Measurements from ENCODE around the gene MEI1. TPM values are rescaled to one million over a fixed set of nuclear protein-coding genes. Genes with fewer than 3 reads are reported as not detected.

Gene MEI1
- polyA plus RNA-seq, 3 donors = 2.0 to 3.7 (median 2.3) TPM

GRCh38 chr22:41780746-41781505, 81.6 kb downstream of the MEI1 start:
- peak; percentile 27 for DNase-seq

DNA sequence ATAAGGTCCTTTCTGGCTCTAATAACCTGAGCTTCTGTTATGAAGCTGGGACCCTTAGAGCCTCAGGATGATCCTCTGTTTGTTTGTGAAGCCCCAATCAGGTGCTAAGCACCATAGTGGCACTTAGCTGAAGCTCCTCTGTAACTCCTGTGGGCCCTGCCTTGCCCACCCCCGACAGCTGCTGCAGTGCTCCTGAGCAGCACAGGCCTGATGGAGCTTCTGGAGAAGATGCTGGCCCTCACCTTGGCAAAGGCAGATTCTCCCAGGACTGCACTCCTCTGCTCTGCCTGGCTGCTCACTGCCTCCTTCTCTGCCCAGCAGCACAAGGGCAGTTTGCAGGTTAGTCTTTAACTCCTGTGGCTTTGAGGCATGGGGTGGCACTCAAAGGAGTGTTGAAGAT, 82.2 kb downstream of the MEI1 start:
- DNase-seq = no peak

DNA sequence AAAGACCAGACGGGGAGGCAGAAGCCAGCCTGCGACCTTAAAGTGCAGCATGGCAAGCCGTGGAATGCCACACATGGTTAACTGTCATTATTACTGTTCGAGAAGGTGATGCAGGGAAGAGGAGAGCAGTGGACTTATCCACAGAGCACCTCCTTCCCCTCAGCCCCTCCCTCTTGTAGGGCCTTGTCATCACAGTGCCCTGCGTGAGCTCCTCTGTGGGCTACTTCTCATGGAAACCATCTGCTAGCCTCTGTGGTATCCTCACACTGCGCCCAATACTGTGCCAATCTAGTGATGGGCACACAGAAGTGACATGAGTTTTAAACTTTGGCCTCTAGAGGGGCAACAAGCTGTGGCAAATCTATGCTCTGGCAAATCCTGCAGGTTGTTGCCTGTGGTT, 83.0 kb downstream of the MEI1 start:
- no peak for DNase-seq

- DNase-seq = no peak
Measured at GRCh38 chr22:41782751-41783150, 83.4 kb downstream of the MEI1 start.

GRCh38 chr22:41787331-41787730, 88.0 kb downstream of the MEI1 start:
- no peak for DNase-seq

- DNase-seq = no peak
Measured at GRCh38 chr22:41793871-41794270, 94.6 kb downstream of the MEI1 start.

DNA sequence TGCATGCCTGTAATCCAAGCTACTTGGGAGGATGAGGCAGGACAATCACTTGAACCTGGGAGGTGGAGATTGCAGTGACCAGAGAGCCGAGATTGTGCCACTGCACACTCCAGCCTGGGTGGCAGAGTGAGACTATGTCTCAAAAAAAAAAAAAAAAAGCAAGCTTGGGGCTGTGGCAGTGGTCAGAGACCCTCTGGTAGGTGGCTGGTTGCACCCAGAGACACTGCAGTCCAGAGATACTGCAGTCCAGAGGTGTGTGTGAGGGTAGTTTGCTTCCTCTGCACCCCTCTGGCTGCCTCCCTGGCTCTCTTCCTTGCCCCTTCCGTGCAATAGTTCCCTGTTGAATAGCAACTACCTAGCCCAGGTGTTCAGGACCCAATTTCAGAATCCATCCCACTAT, 99.4 kb downstream of the MEI1 start:
- DNase-seq = no peak

DNA sequence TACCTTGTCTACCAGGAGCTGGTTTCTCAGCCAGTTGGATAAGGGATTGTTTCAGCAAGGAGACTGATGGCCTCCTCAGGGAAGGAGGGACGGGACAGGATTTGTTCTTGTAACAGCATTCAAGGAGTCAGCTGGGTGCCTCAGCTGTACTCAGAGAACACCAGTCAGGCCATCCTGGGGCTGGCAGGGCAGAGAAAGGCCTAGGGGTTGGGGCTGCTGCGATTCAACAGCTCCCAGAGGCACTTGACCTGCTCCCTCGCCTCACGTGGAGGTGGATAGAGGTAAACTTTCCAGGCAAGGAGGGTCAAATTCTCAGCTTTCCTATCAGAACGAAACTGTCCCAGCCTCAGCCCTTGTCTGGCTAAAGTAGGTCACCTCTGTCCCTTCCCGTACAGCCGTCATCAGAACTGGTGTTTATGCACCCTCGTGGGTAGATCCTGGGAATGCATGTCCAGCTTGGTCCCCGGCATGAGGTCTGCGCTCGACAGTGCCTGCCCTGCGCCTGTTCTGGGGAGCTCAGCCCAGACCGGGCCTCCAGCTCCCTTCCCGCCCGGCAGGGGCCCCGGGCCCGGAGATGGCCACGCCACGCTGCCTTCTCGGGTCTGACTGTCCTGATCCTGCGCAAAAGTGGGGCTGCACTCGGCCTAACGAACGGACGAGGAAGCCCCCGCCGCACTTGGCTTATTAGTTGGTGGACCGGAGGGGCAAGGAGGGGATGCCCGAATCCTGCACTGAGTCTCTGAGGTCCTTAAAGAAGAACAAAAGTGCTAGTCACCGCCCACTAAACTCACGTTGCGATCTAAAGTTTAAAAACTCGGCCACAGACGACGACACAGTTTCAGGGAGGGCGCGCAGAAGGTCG, 100.4 kb downstream of the MEI1 start:
- DNase-seq = peak; percentile 24

GRCh38 chr22:41800348-41801146, 101.2 kb downstream of the MEI1 start, which contains the start of gene CCDC134:
Gene CCDC134, plus strand, starts transcription at chr22:41800679. Its CDS starts 8,212 bp downstream, at chr22:41808891.
- peak; percentile 88 for DNase-seq

DNA sequence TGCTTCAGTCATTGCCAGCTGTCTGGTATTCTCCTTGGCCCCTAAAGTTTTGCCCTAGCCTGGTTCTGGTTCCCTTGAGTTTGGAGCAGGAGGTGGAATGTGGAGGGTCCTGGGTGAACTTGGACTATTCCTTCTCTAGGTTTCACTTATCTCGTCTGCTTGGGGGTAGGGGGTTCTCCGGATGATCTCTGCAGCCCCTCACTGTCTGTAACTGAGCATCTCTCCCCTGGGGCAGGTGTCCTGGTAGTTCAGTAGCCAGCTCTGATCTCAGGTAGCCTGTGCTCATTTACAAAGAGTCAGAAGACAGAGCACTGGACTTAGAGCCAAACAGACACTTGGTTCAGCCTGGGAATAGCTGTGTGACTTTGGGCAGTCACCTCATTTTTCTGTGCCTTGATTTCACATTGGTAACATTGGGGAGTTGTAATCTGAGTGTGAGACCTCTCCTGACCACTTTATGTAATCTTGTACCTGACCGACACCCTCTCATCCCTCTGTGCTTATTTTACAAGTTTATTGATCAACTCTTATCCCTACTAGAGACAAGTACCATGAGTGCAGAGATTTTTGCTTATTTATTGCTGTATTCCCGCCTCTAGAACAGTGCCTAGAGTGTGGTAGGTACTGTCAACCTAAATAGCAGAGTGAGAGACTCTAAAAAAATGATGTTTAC, 102.0 kb downstream of the MEI1 start:
- no peak for DNase-seq

DNA sequence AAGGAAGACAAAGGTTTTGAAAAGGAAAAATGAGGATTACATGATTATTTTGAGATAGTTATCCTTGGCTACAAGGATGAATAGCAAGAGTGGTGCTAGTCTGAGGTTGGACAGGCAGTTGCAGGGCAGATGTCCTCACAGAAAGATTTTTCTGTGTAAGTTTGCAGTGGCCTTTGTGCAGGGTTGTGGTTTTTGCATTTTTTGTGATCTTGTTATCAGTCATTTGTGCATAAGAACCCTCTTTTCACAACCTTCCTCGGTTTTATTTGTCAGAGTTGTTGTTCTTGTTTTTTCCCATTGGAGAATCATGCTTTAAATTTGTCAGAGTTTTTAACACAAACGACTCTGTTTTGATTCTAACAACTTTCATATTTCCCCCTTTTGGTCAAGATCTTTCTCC, 102.6 kb downstream of the MEI1 start:
- DNase-seq = no peak

DNA sequence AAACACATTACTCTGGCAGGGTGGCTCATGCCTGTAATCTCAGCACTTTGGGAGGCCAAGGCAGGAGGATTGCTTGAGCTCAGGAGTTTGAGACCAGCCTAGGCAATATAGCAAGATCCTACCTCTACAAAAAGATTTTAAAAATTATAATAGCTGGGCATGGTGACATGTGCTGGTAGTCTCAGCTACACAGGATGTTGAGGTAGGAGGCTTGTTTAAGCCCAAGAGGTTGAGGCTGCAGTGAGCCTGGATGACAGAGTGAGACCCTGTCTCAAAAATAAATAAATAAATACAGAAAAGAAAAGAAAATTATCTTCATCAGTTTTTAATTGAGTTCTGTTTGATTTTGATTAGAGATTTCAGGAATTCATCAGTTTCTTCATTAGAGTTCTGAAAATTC, 106.3 kb downstream of the MEI1 start:
- DNase-seq = no peak

DNA sequence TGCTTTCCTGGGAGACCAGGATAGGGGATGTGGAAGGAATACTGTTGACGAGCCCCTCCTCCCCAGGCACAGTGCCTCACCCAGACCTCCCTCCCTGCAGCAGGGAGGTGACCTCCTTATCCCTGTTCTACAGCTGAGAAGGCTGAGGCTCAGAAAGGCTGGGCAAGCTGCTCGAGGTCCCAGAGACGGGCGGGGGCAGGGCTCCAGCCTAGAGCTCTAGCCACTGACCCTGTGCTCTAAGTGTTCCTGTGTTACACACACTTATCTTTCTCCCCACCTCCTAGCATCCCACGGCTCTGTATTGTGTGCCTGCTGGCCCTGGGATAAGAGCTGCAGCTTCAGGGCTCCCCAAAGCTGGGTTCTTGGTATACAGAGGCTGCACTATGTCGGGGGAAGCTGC, 109.1 kb downstream of the MEI1 start:
- DNase-seq = no peak

GRCh38 chr22:41810022-41810421, 110.7 kb downstream of the MEI1 start:
- no peak for DNase-seq

GRCh38 chr22:41812805-41813545, 113.7 kb downstream of the MEI1 start:
- DNase-seq = no peak

DNA sequence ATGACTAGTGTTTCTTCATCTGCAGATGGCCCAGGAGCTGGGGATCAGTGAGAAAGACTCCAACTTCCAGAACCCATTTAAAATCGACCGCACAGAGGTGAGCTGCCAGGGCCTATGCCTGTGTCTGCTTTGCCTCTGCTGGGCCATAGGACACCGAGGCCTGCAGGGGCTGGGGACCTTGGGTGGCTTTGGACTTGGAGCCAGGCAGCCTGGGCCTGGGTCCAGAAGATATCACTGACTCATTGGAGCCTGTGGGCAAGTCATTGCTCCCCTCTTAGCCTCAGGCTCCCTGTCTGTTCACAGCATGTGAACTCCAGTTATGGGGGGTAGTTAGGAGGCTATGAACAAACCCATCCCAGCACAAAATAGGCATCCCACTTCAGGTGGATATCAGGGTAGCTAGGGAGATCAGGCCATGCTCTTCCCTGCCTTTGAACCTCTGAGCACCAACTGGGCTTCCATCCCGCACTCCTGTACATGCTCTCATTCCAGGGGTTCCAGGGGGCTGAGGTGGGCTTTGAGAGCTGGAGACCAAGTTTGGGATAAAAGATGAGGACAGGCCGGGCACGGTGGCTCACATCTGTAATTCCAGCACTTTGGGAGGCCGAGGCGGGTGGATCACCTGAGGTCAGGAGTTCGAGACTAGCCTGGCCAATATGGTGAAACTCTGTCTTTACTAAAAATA, 114.6 kb downstream of the MEI1 start:
- DNase-seq = no peak

DNA sequence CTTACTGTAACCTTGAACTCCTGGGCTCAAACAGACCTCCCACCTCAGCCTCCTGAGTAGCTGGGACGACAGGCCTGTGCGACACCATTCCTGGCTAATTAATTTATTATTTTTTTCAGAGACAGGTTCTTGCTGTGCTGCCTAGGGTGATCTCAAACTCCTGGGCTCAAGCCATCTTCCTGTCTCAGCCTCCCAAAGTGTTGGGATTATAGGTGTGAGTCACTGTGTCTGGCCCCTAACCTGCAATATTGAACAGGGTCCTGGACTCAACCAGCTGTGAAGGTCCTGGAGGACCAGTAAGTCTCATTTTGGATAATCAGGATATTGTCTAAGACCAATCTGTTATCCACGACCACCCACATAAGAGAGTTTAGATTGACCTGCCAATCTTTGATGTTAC, 116.4 kb downstream of the MEI1 start:
- DNase-seq = no peak

GRCh38 chr22:41816241-41816640, 116.9 kb downstream of the MEI1 start:
- no peak for DNase-seq

DNA sequence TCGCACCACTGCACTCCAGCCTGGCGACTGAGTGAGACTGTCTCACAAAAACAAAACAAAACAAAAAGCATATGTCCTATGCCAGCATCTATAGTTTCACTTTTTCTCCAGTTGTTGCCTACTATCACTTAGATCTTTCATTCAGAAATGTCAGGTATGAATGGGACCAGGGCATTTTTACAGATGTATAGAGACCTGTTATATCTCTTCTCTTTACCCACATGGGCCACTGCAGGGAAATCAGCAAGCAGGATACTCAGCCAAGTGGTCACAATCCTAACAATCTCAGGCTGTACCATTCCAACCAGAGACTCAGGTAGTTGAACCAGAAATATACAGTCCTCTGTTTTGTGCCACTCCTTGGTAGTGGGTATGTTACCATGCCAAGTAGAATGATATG, 117.6 kb downstream of the MEI1 start:
- DNase-seq = no peak

- no peak for DNase-seq
Measured at GRCh38 chr22:41818011-41818410, 118.7 kb downstream of the MEI1 start.

Measured in renal pelvis (tissue), 4 donors.